Astrocyte (in vitro differentiated cells and primary cell): ENCODE measurements around the gene CTCFL.

Experiments
- EZH2 ChIP-seq: IDR thresholded peaks from 2 replicates; pipeline ENCODE4 v1.6.1; 2012; ENCODE audit warnings: mild to moderate bottlenecking, low read length, inconsistent platforms; ENCODE audit not compliant: insufficient read depth
- TF ChIP-seq, protein P1 (sequence below): IDR thresholded peaks from 2 replicates; pipeline ENCODE4 v1.5.1; 2011; ENCODE audit warnings: low read depth, mild to moderate bottlenecking, inconsistent platforms, low read length, moderate library complexity; ENCODE audit not compliant: insufficient read depth

GRCh38 chr20:57570145-57570850 lies 45.4 kb upstream of the CTCFL start:
- TF ChIP-seq, protein P1, sequence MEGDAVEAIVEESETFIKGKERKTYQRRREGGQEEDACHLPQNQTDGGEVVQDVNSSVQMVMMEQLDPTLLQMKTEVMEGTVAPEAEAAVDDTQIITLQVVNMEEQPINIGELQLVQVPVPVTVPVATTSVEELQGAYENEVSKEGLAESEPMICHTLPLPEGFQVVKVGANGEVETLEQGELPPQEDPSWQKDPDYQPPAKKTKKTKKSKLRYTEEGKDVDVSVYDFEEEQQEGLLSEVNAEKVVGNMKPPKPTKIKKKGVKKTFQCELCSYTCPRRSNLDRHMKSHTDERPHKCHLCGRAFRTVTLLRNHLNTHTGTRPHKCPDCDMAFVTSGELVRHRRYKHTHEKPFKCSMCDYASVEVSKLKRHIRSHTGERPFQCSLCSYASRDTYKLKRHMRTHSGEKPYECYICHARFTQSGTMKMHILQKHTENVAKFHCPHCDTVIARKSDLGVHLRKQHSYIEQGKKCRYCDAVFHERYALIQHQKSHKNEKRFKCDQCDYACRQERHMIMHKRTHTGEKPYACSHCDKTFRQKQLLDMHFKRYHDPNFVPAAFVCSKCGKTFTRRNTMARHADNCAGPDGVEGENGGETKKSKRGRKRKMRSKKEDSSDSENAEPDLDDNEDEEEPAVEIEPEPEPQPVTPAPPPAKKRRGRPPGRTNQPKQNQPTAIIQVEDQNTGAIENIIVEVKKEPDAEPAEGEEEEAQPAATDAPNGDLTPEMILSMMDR, result no peak
- TF ChIP-seq EZH2, result no peak
